Osteoblast (primary cell): ENCODE results near the gene ACER3. TPM values are rescaled to one million over a fixed set of nuclear protein-coding genes. Genes with fewer than 3 reads are reported as not detected.

ENCODE experiments used
- DNase-seq: peaks from one replicate; pipeline ENCODE4 v3.0.0; 2011; ENCODE audit warnings: low spot score, mixed read lengths; ENCODE audit not compliant: insufficient read length; ENCODE audit errors: missing footprints
- H2AFZ ChIP-seq: 2 replicates; pipeline ENCODE4 v1.6.0; 2011; ENCODE audit warnings: mild to moderate bottlenecking, low read length
- H3K27ac ChIP-seq: 2 replicates; pipeline ENCODE4 v1.5.1; 2011; ENCODE audit warnings: mild to moderate bottlenecking, low read depth, low read length, moderate library complexity
- H3K27me3 ChIP-seq: 2 replicates; pipeline ENCODE4 v1.6.0; 2012; ENCODE audit warnings: mild to moderate bottlenecking, control low read depth, inconsistent platforms, low read length, moderate library complexity; ENCODE audit not compliant: insufficient read depth
- H3K36me3 ChIP-seq: 2 replicates; pipeline ENCODE4 v1.5.1; 2011; ENCODE audit warnings: mild to moderate bottlenecking, low read length, control low read depth, moderate library complexity; ENCODE audit not compliant: insufficient read depth
- H3K4me1 ChIP-seq: 2 replicates; pipeline ENCODE4 v1.5.1; 2011; ENCODE audit warnings: mild to moderate bottlenecking, low read length, control low read depth, moderate library complexity; ENCODE audit not compliant: insufficient read depth
- H3K4me2 ChIP-seq: 2 replicates; pipeline ENCODE4 v1.6.0; 2011; ENCODE audit warnings: mild to moderate bottlenecking, low read length; ENCODE audit not compliant: insufficient read depth
- H3K4me3 ChIP-seq: fragments of 200-600 bp; sonication (generic); 3 replicates; pipeline ENCODE4 v1.5.1; 2012; ENCODE audit warnings: mild to moderate bottlenecking, low read length, inconsistent platforms; ENCODE audit not compliant: insufficient read depth
- H3K79me2 ChIP-seq: 2 replicates; pipeline ENCODE4 v1.6.0; 2012; ENCODE audit warnings: mild to moderate bottlenecking, low read length, control low read depth, inconsistent platforms; ENCODE audit not compliant: insufficient read depth
- H3K9me3 ChIP-seq: 2 replicates; pipeline ENCODE4 v1.5.1; 2011; ENCODE audit warnings: low read depth, low read length, control low read depth
- H4K20me1 ChIP-seq: 2 replicates; pipeline ENCODE4 v1.6.0; 2012; ENCODE audit warnings: mild to moderate bottlenecking, low read length, control low read depth; ENCODE audit not compliant: insufficient read depth
- total RNA-seq: library from RNA; depleted of rRNA; stranded (reverse); fragments of >200 nt; gene quantifications from 2 replicates; pipeline ENCODE4 v1.2.3, GENCODE V29; 2012
- TF ChIP-seq, protein P1 (sequence below): IDR thresholded peaks from 2 replicates; pipeline ENCODE4 v1.5.1; 2011; ENCODE audit warnings: mild to moderate bottlenecking, low read depth, low read length, moderate library complexity; ENCODE audit errors: extremely low read depth

The ACER3 gene
- total RNA-seq, 1 donor: 9.8 TPM

DNA sequence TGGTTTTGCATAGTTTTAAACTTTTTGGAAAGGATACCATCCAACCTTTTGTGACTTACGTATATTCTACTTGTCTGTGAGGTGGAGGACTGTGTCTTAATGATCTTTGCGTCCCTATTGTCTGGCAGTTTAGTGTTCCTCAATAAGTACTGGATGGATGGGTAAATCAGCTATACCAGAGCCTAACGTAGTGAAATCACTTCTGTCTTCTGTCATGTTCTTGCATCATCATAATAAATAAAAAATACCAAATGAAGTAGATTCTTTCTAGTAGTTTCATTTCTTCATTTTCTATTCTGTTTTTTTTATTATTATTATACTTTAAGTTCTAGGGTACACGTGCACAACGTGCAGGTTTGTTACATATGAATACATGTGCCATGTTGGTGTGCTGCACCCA, 66.4 kb downstream of the ACER3 start:
- no peaks in the 10 kb centered on the region for H3K4me1 ChIP-seq
- no peak for DNase-seq
- TF ChIP-seq, protein P1, sequence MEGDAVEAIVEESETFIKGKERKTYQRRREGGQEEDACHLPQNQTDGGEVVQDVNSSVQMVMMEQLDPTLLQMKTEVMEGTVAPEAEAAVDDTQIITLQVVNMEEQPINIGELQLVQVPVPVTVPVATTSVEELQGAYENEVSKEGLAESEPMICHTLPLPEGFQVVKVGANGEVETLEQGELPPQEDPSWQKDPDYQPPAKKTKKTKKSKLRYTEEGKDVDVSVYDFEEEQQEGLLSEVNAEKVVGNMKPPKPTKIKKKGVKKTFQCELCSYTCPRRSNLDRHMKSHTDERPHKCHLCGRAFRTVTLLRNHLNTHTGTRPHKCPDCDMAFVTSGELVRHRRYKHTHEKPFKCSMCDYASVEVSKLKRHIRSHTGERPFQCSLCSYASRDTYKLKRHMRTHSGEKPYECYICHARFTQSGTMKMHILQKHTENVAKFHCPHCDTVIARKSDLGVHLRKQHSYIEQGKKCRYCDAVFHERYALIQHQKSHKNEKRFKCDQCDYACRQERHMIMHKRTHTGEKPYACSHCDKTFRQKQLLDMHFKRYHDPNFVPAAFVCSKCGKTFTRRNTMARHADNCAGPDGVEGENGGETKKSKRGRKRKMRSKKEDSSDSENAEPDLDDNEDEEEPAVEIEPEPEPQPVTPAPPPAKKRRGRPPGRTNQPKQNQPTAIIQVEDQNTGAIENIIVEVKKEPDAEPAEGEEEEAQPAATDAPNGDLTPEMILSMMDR: no peak
- no peak overlapping the region for H3K27ac ChIP-seq
- H4K20me1 ChIP-seq: no peaks in the 10 kb centered on the region
- no peaks in the 10 kb centered on the region for H3K36me3 ChIP-seq
- H3K4me3 ChIP-seq: no peak overlapping the region
- H3K9me3 ChIP-seq: no peaks in the 10 kb centered on the region
- no peaks in the 10 kb centered on the region for H3K79me2 ChIP-seq
- H3K27me3 ChIP-seq: no peaks in the 10 kb centered on the region
- no peak overlapping the region for H3K4me2 ChIP-seq
- no peak overlapping the region for H2AFZ ChIP-seq

DNA sequence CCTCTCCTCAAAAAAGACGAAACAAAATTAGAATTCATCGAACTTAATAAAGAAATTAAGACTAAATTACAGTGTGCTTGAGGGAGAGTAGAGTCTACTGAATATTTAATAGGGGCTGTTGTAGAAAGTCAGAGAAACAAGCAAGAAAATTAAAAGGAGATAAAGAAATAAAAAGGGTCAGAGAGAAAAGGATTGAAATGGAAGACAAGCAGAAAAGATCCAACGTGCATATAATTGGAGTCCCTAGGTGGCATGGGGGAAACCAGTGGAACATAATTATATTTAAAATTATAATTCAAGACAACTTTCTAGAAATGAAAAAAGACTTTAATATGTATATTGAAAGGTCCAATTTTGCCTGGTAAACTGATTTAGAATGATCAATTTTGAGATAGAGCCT, 74.3 kb downstream of the ACER3 start:
- TF ChIP-seq, protein P1: no peak
- no peaks in the 10 kb centered on the region for H4K20me1 ChIP-seq
- no peaks in the 10 kb centered on the region for H3K9me3 ChIP-seq
- H3K79me2 ChIP-seq: no peaks in the 10 kb centered on the region
- no peak overlapping the region for H3K4me3 ChIP-seq
- H3K27ac ChIP-seq: no peak overlapping the region
- no peaks in the 10 kb centered on the region for H3K4me1 ChIP-seq
- H3K27me3 ChIP-seq: no peaks in the 10 kb centered on the region
- H3K4me2 ChIP-seq: no peak overlapping the region
- no peak for DNase-seq
- H2AFZ ChIP-seq: no peak overlapping the region
- H3K36me3 ChIP-seq: no peaks in the 10 kb centered on the region

DNA sequence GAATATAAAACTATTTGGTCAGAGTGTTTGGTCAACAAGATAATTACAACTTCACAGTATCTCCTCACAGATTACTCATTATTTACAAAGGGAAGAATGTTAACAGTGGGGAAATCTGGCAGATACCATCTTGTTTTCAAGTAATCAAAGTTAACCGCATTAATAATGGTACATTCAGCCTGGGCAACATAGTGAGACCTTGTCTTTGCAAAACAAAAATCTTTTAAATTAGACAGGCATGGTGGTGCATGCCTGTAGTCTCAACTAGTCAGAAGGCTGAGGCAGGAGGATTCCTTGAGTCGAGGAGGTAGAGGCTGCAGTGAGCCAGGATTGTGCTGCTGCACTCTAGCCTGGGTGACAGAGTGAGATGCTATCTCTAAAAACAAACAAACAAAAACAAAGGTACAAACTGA, 78.5 kb downstream of the ACER3 start:
- H3K27ac ChIP-seq: no peak overlapping the region
- no peaks in the 10 kb centered on the region for H4K20me1 ChIP-seq
- no peak for DNase-seq
- H3K4me2 ChIP-seq: no peak overlapping the region
- H3K9me3 ChIP-seq: peaks cover 1% of the 10 kb centered on the region
- TF ChIP-seq, protein P1: no peak
- H3K79me2 ChIP-seq: no peaks in the 10 kb centered on the region
- H2AFZ ChIP-seq: no peak overlapping the region
- no peaks in the 10 kb centered on the region for H3K4me1 ChIP-seq
- no peaks in the 10 kb centered on the region for H3K27me3 ChIP-seq
- no peak overlapping the region for H3K4me3 ChIP-seq
- no peaks in the 10 kb centered on the region for H3K36me3 ChIP-seq

DNA sequence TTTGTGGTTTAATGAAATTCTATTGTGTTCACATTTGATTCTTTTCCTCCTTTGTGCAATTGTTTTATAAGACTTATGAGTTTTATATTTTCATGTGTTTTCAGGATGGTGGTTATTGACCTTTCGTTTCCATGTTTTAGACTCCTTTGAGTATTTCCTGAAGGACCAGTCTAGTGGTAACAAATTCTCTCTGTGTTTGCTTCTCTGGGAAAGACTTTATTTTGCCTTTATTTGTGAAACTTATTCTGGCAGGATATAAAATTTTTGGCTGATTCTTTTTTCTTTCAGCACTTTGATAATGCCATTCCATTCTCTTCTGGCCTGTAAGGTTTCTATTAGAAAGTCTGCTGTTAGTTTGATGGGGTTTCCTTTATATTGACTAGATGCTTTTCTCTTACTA, 83.5 kb downstream of the ACER3 start:
- H3K27me3 ChIP-seq: no peaks in the 10 kb centered on the region
- no peak for DNase-seq
- H3K4me2 ChIP-seq: no peak overlapping the region
- H3K79me2 ChIP-seq: no peaks in the 10 kb centered on the region
- TF ChIP-seq, protein P1: no peak
- H3K4me1 ChIP-seq: no peaks in the 10 kb centered on the region
- H3K27ac ChIP-seq: no peak overlapping the region
- no peaks in the 10 kb centered on the region for H4K20me1 ChIP-seq
- H2AFZ ChIP-seq: no peak overlapping the region
- H3K4me3 ChIP-seq: no peak overlapping the region
- H3K9me3 ChIP-seq: peaks cover 1% of the 10 kb centered on the region
- no peaks in the 10 kb centered on the region for H3K36me3 ChIP-seq
